C4-2B (cell line): ENCODE measurements around the gene CLSTN2.

Source experiments
- CTCF ChIP-seq: fragments of 450-650 bp; conservative IDR thresholded peaks from 2 replicates; pipeline ENCODE4 v1.5.1; 2017; ENCODE audit warnings: mild to moderate bottlenecking
- ZFX ChIP-seq: fragments of 450-650 bp; IDR thresholded peaks from 2 replicates; pipeline ENCODE4 v1.6.1; 2017

GRCh38 chr3:140238646-140239314, 303.8 kb downstream of the CLSTN2 start:
- TF ChIP-seq CTCF (no peak), ZFX (no peak)
